ENCODE measurements around the gene ENPP7.

ENPP7 gene

GRCh38 chr17:79755591-79755990, 24.8 kb downstream of the ENPP7 start:
- Histone ChIP-seq H3K4me1 (ENCODE audit: control insufficient read depth, insufficient read depth, low read length) (no peaks in the 10 kb centered on the region), H3K27ac (ENCODE audit: extremely low read depth, low read depth, low read length) (no peak overlapping the region), H3K4me3 (ENCODE audit: low read depth, low read length) (no peak overlapping the region), H3K36me3 (ENCODE audit: control insufficient read depth in 2 of 2, insufficient read depth in 1 of 2, low read length in 2 of 2) (no peaks in the 10 kb centered on the region; a peak in 1 of 3 replicates), H3K9me3 (ENCODE audit: control insufficient read depth, insufficient read depth, low read depth, low read length) (no peaks in the 10 kb centered on the region)
- TF ChIP-seq, protein P1, sequence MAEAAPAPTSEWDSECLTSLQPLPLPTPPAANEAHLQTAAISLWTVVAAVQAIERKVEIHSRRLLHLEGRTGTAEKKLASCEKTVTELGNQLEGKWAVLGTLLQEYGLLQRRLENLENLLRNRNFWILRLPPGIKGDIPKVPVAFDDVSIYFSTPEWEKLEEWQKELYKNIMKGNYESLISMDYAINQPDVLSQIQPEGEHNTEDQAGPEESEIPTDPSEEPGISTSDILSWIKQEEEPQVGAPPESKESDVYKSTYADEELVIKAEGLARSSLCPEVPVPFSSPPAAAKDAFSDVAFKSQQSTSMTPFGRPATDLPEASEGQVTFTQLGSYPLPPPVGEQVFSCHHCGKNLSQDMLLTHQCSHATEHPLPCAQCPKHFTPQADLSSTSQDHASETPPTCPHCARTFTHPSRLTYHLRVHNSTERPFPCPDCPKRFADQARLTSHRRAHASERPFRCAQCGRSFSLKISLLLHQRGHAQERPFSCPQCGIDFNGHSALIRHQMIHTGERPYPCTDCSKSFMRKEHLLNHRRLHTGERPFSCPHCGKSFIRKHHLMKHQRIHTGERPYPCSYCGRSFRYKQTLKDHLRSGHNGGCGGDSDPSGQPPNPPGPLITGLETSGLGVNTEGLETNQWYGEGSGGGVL (tag by site-specific recombination; IDR thresholded peaks at IDR 0.05) = no peak
- TF ChIP-seq SCRT2 (tag by site-specific recombination; IDR thresholded peaks at IDR 0.05) = peak; percentile 69
- ChIA-PET CTCF (interaction anchor here (0.7 kb wide), 1 partner anchor 199 kb away, joined by 3 read pairs; no protein-coding TSS in a partner anchor), POLR2A (no interaction called here)

GRCh38 chr17:79757140-79757745, 26.5 kb downstream of the ENPP7 start:
- Histone ChIP-seq H3K9me3 (ENCODE audit: control insufficient read depth, insufficient read depth, low read depth, low read length) (no peaks in the 10 kb centered on the region), H3K4me1 (ENCODE audit: control insufficient read depth, insufficient read depth, low read length) (no peaks in the 10 kb centered on the region), H3K27ac (ENCODE audit: extremely low read depth, low read depth, low read length) (no peak overlapping the region), H3K36me3 (ENCODE audit: control insufficient read depth in 2 of 2, insufficient read depth in 1 of 2, low read length in 2 of 2) (no peaks in the 10 kb centered on the region; a peak in 1 of 3 replicates), H3K4me3 (ENCODE audit: low read depth, low read length) (no peak overlapping the region)
- ChIA-PET POLR2A (no interaction called here), CTCF (interaction anchor here (1.8 to 4.2 kb wide), 2 partner anchors 11 to 16 kb away, joined by 8 to 23 read pairs; no protein-coding TSS in a partner anchor)
- TF ChIP-seq ZNF473 (tag by site-specific recombination; IDR thresholded peaks at IDR 0.05) (no peak), PBX3 (CRISPR knock-in tag; IDR thresholded peaks at IDR 0.05) (no peak), MZF1 (tag by site-specific recombination; IDR thresholded peaks at IDR 0.05; ENCODE audit: borderline replicate concordance) (no peak), ZNF2 (tag by site-specific recombination; IDR thresholded peaks at IDR 0.05) (no peak), ZNF626 (tag by site-specific recombination; IDR thresholded peaks at IDR 0.05) (no peak), ZNF132 (tag by site-specific recombination; IDR thresholded peaks at IDR 0.05; ENCODE audit: borderline replicate concordance) (no peak), ZNF214 (tag by site-specific recombination; IDR thresholded peaks at IDR 0.05; ENCODE audit: borderline replicate concordance) (no peak), ZNF837 (tag by site-specific recombination; IDR thresholded peaks at IDR 0.05) (no peak), ZNF184 (tag by site-specific recombination; IDR thresholded peaks at IDR 0.05) (no peak), HOXA7 (CRISPR knock-in tag; IDR thresholded peaks at IDR 0.05; ENCODE audit: borderline replicate concordance) (no peak), ELK4 (IDR thresholded peaks at IDR 0.05; ENCODE audit: borderline replicate concordance, low read depth, low read length) (no peak)
- TF ChIP-seq, protein P2, sequence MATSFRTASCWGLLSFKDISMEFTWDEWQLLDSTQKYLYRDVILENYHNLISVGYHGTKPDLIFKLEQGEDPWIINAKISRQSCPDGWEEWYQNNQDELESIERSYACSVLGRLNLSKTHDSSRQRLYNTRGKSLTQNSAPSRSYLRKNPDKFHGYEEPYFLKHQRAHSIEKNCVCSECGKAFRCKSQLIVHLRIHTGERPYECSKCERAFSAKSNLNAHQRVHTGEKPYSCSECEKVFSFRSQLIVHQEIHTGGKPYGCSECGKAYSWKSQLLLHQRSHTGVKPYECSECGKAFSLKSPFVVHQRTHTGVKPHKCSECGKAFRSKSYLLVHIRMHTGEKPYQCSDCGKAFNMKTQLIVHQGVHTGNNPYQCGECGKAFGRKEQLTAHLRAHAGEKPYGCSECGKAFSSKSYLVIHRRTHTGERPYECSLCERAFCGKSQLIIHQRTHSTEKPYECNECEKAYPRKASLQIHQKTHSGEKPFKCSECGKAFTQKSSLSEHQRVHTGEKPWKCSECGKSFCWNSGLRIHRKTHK (tag by site-specific recombination; IDR thresholded peaks at IDR 0.05) = no peak
- TF ChIP-seq, protein P3, sequence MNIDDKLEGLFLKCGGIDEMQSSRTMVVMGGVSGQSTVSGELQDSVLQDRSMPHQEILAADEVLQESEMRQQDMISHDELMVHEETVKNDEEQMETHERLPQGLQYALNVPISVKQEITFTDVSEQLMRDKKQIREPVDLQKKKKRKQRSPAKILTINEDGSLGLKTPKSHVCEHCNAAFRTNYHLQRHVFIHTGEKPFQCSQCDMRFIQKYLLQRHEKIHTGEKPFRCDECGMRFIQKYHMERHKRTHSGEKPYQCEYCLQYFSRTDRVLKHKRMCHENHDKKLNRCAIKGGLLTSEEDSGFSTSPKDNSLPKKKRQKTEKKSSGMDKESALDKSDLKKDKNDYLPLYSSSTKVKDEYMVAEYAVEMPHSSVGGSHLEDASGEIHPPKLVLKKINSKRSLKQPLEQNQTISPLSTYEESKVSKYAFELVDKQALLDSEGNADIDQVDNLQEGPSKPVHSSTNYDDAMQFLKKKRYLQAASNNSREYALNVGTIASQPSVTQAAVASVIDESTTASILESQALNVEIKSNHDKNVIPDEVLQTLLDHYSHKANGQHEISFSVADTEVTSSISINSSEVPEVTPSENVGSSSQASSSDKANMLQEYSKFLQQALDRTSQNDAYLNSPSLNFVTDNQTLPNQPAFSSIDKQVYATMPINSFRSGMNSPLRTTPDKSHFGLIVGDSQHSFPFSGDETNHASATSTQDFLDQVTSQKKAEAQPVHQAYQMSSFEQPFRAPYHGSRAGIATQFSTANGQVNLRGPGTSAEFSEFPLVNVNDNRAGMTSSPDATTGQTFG (tag by site-specific recombination; IDR thresholded peaks at IDR 0.05; ENCODE audit: borderline replicate concordance) = no peak
- TF ChIP-seq, protein P4, sequence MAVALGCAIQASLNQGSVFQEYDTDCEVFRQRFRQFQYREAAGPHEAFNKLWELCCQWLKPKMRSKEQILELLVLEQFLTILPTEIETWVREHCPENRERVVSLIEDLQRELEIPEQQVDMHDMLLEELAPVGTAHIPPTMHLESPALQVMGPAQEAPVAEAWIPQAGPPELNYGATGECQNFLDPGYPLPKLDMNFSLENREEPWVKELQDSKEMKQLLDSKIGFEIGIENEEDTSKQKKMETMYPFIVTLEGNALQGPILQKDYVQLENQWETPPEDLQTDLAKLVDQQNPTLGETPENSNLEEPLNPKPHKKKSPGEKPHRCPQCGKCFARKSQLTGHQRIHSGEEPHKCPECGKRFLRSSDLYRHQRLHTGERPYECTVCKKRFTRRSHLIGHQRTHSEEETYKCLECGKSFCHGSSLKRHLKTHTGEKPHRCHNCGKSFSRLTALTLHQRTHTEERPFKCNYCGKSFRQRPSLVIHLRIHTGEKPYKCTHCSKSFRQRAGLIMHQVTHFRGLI (tag by site-specific recombination; IDR thresholded peaks at IDR 0.05) = no peak
- TF ChIP-seq, protein P5, sequence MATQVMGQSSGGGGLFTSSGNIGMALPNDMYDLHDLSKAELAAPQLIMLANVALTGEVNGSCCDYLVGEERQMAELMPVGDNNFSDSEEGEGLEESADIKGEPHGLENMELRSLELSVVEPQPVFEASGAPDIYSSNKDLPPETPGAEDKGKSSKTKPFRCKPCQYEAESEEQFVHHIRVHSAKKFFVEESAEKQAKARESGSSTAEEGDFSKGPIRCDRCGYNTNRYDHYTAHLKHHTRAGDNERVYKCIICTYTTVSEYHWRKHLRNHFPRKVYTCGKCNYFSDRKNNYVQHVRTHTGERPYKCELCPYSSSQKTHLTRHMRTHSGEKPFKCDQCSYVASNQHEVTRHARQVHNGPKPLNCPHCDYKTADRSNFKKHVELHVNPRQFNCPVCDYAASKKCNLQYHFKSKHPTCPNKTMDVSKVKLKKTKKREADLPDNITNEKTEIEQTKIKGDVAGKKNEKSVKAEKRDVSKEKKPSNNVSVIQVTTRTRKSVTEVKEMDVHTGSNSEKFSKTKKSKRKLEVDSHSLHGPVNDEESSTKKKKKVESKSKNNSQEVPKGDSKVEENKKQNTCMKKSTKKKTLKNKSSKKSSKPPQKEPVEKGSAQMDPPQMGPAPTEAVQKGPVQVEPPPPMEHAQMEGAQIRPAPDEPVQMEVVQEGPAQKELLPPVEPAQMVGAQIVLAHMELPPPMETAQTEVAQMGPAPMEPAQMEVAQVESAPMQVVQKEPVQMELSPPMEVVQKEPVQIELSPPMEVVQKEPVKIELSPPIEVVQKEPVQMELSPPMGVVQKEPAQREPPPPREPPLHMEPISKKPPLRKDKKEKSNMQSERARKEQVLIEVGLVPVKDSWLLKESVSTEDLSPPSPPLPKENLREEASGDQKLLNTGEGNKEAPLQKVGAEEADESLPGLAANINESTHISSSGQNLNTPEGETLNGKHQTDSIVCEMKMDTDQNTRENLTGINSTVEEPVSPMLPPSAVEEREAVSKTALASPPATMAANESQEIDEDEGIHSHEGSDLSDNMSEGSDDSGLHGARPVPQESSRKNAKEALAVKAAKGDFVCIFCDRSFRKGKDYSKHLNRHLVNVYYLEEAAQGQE (tag by site-specific recombination; IDR thresholded peaks at IDR 0.05) = no peak
- TF ChIP-seq, protein P6, sequence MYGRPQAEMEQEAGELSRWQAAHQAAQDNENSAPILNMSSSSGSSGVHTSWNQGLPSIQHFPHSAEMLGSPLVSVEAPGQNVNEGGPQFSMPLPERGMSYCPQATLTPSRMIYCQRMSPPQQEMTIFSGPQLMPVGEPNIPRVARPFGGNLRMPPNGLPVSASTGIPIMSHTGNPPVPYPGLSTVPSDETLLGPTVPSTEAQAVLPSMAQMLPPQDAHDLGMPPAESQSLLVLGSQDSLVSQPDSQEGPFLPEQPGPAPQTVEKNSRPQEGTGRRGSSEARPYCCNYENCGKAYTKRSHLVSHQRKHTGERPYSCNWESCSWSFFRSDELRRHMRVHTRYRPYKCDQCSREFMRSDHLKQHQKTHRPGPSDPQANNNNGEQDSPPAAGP (tag by site-specific recombination; IDR thresholded peaks at IDR 0.05) = no peak

Measured in HEK293 (cell line).